ENCODE data around the gene CAMKV. TPM values are rescaled to one million over a fixed set of nuclear protein-coding genes. Genes with fewer than 3 reads are reported as not detected.

CAMKV gene
- total RNA-seq, 1 experiment from 2014 or later: 0.58 TPM

DNA sequence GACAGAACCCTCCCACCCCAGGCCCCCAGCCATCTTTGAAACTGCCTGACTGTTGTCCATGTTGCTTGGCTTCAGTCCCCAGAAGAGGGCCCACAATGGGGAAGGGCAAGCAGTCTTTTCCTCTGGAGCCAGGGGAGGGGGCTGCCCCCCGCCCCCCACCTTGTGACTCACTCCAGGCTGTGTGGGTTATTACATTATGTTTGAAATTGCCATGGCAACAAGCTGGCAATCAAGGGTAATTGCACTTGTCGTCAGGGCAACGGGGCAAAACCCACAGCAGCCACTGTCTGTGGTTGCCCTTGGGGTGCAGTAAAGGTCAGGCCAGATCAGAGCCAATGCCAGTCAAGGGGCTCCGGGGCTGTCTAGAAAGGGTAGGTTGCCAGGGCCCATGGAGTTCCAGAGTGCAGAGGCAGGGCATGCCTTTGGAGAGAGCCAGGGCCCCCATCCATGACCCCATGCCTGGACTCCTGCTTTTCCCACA is 3.1 kb upstream of the CAMKV start:
- CTCF ChIA-PET: no interaction called here
- Histone ChIP-seq H3K4me2 (ENCODE audit: low read length) (no peak overlapping the region), H3K9me3 (ENCODE audit: low read length) (no peaks in the 10 kb centered on the region), H3K9me2 (replicated peaks; ENCODE audit: low read length) (no peaks in the 10 kb centered on the region), H3K4me3 (ENCODE audit: low read length) (no peak overlapping the region), H3K36me3 (ENCODE audit: low read depth, low read length) (no peaks in the 10 kb centered on the region), H3K79me2 (ENCODE audit: low read length) (no peaks in the 10 kb centered on the region), H2AFZ (ENCODE audit: low read length) (no peak overlapping the region), H3K27me3 (ENCODE audit: low read length) (peaks cover 3% of the 10 kb centered on the region; the same call in 1 of the 2 replicates), H3K4me1 (ENCODE audit: insufficient read depth, low read length) (no peaks in the 10 kb centered on the region), H3K27ac (ENCODE audit: low read length) (no peak overlapping the region), H4K20me1 (ENCODE audit: low read length) (no peaks in the 10 kb centered on the region), H3F3A (ENCODE audit: low read length, unreplicated experiment) (no peaks in the 10 kb centered on the region), H3K9ac (ENCODE audit: low read length) (no peak overlapping the region)
- ATAC-seq (no peak), DNase-seq (no peak)
- TF ChIP-seq, protein P1, sequence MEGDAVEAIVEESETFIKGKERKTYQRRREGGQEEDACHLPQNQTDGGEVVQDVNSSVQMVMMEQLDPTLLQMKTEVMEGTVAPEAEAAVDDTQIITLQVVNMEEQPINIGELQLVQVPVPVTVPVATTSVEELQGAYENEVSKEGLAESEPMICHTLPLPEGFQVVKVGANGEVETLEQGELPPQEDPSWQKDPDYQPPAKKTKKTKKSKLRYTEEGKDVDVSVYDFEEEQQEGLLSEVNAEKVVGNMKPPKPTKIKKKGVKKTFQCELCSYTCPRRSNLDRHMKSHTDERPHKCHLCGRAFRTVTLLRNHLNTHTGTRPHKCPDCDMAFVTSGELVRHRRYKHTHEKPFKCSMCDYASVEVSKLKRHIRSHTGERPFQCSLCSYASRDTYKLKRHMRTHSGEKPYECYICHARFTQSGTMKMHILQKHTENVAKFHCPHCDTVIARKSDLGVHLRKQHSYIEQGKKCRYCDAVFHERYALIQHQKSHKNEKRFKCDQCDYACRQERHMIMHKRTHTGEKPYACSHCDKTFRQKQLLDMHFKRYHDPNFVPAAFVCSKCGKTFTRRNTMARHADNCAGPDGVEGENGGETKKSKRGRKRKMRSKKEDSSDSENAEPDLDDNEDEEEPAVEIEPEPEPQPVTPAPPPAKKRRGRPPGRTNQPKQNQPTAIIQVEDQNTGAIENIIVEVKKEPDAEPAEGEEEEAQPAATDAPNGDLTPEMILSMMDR (conservative IDR thresholded peaks at IDR 0.05; ENCODE audit: low read depth, low read length): no peak
- TF ChIP-seq EZH2phosphoT487 (IDR thresholded peaks at IDR 0.05; ENCODE audit: borderline replicate concordance, low read length) (no peak), EZH2 (IDR thresholded peaks at IDR 0.05; ENCODE audit: low read length, unreplicated experiment) (no peak)
- BruUV-seq (replicated peaks): no TSS peak
- intact Hi-C loops (cut with micrococcal nuclease): no loop called here
- POLR2A ChIA-PET (ENCODE audit: unreplicated experiment): no interaction called here

DNA sequence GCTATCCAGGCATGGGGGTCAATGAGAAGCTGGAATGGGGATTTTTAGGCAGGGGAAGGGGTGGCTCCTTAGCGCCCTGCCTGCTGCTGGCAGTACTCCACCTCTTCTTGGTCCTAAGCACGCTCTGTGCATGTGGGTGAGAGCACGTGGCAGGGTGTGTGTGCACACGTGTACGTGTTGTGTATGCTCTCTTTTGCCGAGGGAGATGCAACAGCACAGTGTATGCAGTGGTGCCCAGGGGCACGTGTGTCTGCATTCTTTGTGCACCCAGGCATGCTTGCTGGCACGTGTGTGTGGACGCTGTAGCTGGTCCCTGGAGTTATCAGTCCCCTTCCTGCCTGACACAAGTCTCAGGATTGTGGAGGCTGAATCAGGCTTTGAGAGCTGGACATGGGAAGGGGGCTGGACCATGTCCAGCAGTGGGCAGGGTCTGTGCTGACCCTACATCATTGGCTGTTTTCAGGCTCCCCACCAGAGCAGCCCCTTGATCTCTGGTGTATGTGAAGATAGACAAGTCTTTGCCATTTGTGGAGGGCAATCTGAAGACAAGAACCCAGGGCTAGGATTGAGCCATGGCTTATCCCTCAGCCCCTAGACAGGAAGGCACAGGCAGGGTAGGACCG is 1.9 kb upstream of the CAMKV start:
- Histone ChIP-seq H3K9me2 (replicated peaks; ENCODE audit: low read length) (no peaks in the 10 kb centered on the region), H3K9me3 (ENCODE audit: low read length) (no peaks in the 10 kb centered on the region), H3K79me2 (ENCODE audit: low read length) (no peaks in the 10 kb centered on the region), H3K9ac (ENCODE audit: low read length) (no peak overlapping the region), H4K20me1 (ENCODE audit: low read length) (no peaks in the 10 kb centered on the region), H3F3A (ENCODE audit: low read length, unreplicated experiment) (no peaks in the 10 kb centered on the region), H3K4me3 (ENCODE audit: low read length) (no peak overlapping the region), H3K27me3 (ENCODE audit: low read length) (peaks cover 3% of the 10 kb centered on the region; the same call in 1 of the 2 replicates), H2AFZ (ENCODE audit: low read length) (no peak overlapping the region), H3K4me2 (ENCODE audit: low read length) (no peak overlapping the region), H3K36me3 (ENCODE audit: low read depth, low read length) (no peaks in the 10 kb centered on the region), H3K27ac (ENCODE audit: low read length) (no peak overlapping the region), H3K4me1 (ENCODE audit: insufficient read depth, low read length) (no peaks in the 10 kb centered on the region)
- DNase-seq (no peak), ATAC-seq (no peak)
- TF ChIP-seq EZH2 (IDR thresholded peaks at IDR 0.05; ENCODE audit: low read length, unreplicated experiment) (no peak), EZH2phosphoT487 (IDR thresholded peaks at IDR 0.05; ENCODE audit: borderline replicate concordance, low read length) (no peak)
- TF ChIP-seq, protein P1 (conservative IDR thresholded peaks at IDR 0.05; ENCODE audit: low read depth, low read length): no peak
- ChIA-PET CTCF (no interaction called here), POLR2A (ENCODE audit: unreplicated experiment) (no interaction called here)
- BruUV-seq (replicated peaks): no TSS peak
- intact Hi-C loops (cut with micrococcal nuclease): no loop called here

DNA sequence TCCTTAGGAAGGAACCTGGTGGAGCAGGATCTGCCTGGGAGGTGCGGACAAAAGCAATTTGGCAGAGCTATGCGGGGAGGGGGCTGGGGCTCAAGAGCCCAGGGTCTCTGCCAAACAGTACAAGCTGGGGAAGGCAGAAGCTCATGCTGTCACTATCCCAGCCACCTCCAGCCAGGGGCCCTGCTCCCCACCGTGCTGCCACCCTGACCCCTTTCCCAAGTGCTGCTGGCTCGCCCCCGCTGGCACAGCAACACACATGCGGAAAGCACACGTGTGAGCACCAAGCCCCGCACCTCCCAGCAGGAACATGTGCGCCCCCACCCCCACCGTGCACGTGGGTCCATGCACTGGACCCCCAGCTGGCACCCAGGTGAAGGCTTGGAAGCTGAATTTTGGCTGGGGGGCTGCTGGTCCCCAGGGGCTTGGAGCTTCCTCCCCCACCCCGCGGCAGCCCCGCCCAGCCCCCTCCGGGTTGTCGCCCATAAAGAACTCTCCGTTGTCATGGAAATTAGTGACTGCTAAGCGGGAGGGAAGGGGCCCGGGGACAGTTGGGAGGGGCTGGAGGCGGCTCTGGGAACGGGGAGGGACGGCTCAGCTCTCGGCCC is 742 bp downstream of the CAMKV start:
- Histone ChIP-seq H3K36me3 (ENCODE audit: low read depth, low read length) (no peaks in the 10 kb centered on the region), H2AFZ (ENCODE audit: low read length) (no peak overlapping the region), H3K4me2 (ENCODE audit: low read length) (no peak overlapping the region), H3K27ac (ENCODE audit: low read length) (no peak overlapping the region), H3K9me2 (replicated peaks; ENCODE audit: low read length) (no peaks in the 10 kb centered on the region), H3K4me3 (ENCODE audit: low read length) (no peak overlapping the region), H3K9me3 (ENCODE audit: low read length) (no peaks in the 10 kb centered on the region), H4K20me1 (ENCODE audit: low read length) (no peaks in the 10 kb centered on the region), H3K27me3 (ENCODE audit: low read length) (peaks cover 3% of the 10 kb centered on the region; the same call in 1 of the 2 replicates), H3K9ac (ENCODE audit: low read length) (no peak overlapping the region), H3F3A (ENCODE audit: low read length, unreplicated experiment) (no peaks in the 10 kb centered on the region), H3K4me1 (ENCODE audit: insufficient read depth, low read length) (no peaks in the 10 kb centered on the region), H3K79me2 (ENCODE audit: low read length) (no peaks in the 10 kb centered on the region)
- no peak for DNase-seq
- ChIA-PET POLR2A (ENCODE audit: unreplicated experiment) (no interaction called here), CTCF (no interaction called here)
- ATAC-seq: no peak
- no TSS peak for BruUV-seq (replicated peaks)
- TF ChIP-seq, protein P1 (conservative IDR thresholded peaks at IDR 0.05; ENCODE audit: low read depth, low read length): no peak
- TF ChIP-seq EZH2 (IDR thresholded peaks at IDR 0.05; ENCODE audit: low read length, unreplicated experiment): no peak
- no peak for TF ChIP-seq EZH2phosphoT487 (IDR thresholded peaks at IDR 0.05; ENCODE audit: borderline replicate concordance, low read length)
- intact Hi-C loops (cut with micrococcal nuclease): no loop called here

Measured in PC-3 (cell line).